ENCODE data around the gene ARID3A.
"Not testable (repeated sequence)": the region's sequence is repeated elsewhere in the genome, so short reads cannot be mapped to it uniquely, and the experiment has no call there.

GRCh38 chr19:957578-957977, 31.7 kb downstream of the ARID3A start:
- not testable (repeated sequence) for TF ChIP-seq CTCF (IDR thresholded peaks at IDR 0.05 in 4 of 5, conservative IDR thresholded peaks at IDR 0.05 in 1 of 5); POLR2A (IDR thresholded peaks at IDR 0.05)

Data from gastrocnemius medialis (tissue), 4 donors.